ENCODE results near the gene MAGI2.

DNA sequence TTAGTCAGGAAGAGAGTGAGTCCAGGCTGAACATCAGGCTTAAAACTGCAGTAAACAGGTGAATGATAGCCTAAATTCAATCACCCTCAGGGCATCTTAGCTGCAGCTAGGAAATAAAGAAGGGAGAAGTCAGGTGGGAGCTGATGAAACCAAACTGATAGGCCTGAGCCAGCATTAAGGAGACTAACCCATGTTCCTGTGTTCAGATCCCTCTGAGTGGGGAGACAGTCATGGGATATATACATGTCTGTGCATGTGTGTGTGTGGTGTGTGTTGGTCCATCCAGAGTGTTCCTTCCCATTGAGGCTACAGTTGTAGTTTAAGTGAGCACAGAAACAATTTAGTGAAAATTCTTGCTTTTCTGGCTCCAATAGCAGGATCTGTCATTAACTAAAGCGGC, 1174.0 kb downstream of the MAGI2 start:
- TF ChIP-seq, protein P1, sequence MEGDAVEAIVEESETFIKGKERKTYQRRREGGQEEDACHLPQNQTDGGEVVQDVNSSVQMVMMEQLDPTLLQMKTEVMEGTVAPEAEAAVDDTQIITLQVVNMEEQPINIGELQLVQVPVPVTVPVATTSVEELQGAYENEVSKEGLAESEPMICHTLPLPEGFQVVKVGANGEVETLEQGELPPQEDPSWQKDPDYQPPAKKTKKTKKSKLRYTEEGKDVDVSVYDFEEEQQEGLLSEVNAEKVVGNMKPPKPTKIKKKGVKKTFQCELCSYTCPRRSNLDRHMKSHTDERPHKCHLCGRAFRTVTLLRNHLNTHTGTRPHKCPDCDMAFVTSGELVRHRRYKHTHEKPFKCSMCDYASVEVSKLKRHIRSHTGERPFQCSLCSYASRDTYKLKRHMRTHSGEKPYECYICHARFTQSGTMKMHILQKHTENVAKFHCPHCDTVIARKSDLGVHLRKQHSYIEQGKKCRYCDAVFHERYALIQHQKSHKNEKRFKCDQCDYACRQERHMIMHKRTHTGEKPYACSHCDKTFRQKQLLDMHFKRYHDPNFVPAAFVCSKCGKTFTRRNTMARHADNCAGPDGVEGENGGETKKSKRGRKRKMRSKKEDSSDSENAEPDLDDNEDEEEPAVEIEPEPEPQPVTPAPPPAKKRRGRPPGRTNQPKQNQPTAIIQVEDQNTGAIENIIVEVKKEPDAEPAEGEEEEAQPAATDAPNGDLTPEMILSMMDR (IDR thresholded peaks at IDR 0.05): no peak
- no peak for TF ChIP-seq POLR2AphosphoS5 (IDR thresholded peaks at IDR 0.05)

All from breast epithelium (tissue), 3 donors.